Activated CD4-positive, alpha-beta T cell treated with anti-CD3 and anti-CD28 coated beads, Interleukin-2, amount 50 U/mL, for 24 hours (primary cell): ENCODE results near the gene RESP18.

Experiments used
- DNase-seq, 2 donors: peaks; one replicate each; pipeline ENCODE4 v3.0.0-alpha.2; 2020; ENCODE audit warnings: low read depth in 1 of 2, low spot score in 1 of 2

The RESP18 gene

DNA sequence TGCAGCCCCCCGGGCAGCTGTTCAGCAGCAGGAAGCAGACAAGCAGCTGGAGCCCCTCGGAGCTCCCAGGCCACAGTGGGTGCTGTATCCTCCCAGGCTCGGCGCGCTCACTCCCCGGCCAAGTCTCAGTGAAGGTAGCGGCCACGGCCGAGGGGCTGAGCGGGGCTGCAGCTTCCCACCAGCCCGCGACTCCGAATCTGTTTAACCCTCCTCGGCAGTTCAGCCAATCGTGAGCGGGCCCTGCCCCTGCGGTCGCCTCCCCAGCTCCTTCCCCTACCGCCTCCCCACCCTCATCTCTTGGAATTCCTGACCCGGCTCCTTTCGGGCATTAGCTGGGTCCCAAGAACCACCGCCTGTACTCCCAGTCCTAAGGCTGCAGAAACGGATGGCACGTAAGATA is at the start of gene RESP18:
RESP18 (minus strand) TSS at position 203 of the 400 bp plus-strand sequence.
- no peak for DNase-seq

DNA sequence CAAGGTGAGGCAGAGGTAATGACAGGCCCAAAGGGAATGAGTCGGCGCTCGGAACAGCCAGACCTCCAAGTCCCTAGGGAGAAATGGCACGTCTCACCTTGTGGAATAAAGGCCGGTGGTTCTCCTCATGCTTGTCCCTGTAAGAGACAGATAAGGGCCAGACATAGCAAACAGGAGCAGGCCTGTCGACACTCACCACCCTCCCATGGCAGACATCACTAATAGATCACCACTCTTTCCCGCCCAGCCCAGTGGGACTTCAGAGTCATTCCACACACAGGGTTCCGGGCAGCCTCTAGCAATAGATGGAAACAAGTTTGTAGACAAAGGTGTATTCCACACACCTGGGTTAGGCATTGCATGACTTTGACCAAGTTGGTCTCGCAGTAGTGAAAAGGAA is 48.9 kb upstream of the RESP18 start:
- DNase-seq: no peak

DNA sequence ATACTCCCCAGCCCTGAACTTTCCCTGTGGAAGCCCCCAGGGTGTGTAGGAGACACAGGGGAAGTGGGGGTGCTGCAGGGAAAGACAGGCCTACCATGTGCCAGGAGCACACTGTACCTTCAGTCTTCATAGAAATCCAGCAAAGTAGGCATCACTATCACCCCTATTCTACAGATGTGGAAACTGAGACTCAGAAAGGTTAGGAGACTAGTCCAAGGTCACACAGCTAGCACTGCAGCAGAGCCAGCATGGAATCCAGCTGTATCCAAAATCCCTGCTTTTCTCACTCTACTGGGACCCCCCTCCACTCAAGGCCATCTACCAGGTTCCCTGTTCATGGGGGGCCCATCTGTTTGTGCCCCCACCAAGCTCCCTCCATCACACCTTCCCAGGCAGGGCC is 48.4 kb upstream of the RESP18 start:
- DNase-seq: no peak

DNA sequence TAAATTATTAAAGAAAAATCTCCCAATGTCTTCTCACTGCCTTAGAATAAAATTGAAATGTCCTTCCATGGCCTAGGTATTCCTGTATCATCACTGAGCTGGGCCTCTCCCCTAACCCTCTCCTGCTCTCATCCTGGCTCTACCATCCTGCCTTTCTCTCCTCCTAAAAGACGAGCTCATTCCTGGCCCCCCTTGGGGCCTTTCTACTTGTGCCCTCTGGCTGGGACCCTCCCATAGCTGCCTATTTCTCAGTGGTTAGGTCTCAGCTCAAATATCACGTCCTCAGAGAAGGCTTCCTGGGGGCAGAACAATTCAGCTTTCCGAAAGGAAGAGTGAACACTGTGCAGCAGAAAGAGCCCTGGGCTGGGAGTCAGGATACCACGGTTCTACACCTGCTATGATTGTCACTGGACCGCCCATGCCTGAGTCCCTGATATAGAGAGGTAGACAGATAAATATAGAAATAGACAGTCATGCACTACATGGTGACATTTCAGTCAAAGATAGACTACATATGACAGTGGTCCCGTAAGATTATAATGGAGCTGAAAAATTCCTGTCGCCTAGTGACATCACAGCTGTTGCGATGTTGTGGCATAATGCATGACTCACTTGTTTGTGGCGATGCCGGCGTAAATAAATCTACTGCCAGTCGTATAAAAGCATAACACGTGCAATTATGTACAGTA is 45.8 kb upstream of the RESP18 start:
- DNase-seq: no peak

DNA sequence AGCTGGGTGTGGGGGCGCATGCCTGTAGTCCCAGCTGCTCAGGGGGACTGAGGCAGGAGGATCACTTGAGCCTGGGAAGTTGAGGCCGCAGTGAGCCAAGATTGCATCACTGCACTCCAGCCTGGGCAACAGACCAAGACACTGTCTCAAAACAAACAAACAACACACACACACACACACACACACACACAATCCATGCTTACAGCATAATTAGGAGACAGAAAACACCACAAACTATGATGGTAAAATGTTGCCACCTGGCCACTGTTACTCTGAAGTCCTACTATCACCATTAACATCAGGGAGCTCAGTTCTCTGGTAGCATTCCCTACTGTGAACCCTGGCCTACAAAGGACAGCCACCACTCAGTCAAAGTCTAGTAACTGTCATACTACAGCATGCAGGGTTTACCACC is 36.9 kb upstream of the RESP18 start:
- DNase-seq: no peak

DNA sequence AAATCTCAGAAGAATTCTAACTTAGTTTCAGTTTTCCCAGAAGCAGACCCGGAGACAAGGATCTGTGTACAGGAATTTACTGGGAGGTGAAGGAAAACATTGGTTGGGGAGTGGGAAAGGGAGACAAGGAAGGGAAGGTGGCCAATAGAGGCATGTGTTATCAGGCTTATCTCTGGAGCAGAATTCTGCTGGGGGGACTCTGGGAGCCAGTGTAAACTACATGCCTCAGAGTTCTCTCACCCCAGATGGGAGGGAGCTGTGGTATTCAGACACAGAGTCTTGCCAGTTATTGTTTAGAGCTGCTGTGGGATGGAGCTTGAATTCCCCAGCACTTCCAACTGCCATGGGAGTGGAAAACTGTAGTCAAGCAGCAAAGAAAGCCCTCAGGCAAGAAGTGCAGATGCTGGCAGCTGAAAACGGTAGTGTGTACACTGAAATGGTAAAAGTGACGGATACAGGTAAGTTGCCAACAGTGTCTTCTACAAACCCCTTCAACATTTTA is 36.2 kb upstream of the RESP18 start:
- no peak for DNase-seq

DNA sequence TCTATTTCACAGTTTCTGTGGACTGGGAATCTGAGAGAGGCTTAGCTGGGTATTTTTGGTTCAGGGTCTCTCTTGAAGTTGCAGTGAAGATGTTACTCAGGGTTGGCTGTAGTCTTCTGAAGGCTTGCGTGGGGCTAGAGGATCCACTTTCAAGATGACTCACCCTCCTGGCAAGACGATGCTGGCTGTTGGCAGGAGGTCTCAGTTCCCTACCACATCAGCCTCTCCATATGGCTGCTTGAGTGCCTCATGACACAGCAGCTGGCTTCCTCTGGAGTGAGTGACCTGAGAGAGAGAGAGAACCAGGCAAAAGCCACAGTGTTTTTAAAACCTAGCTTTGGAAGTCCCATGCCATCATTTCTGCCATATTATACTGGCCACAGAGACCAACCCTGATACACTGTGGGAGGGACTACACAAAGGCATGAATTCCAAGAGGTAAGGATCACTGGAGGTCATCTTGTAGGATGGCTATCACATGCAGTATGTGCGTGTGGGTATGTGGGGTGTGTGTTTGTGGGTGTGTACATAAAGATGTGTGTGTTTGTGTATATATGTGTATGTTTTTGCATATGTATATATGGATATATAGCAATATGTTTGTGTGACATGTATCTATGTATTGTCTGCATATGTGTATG is 30.1 kb upstream of the RESP18 start:
- DNase-seq: no peak

DNA sequence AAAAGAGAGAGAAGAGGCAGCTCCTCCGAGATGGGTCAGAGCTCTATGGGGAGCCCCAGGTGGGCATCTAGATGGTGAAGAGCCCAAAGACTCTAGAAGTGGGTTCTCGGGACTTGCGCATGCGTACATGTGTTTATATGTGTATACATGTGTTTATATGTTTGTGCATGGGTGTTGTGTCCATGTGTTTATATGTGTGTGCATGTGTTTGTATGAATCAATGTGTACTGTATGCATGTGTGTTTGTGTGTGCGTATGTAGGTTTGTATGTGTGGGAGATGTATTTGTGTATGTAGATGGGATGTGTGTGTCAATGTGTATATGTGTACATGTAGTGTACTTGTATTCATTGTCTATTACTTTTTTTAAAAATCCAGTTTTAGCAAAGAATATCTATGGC is 29.5 kb upstream of the RESP18 start:
- DNase-seq: no peak

DNA sequence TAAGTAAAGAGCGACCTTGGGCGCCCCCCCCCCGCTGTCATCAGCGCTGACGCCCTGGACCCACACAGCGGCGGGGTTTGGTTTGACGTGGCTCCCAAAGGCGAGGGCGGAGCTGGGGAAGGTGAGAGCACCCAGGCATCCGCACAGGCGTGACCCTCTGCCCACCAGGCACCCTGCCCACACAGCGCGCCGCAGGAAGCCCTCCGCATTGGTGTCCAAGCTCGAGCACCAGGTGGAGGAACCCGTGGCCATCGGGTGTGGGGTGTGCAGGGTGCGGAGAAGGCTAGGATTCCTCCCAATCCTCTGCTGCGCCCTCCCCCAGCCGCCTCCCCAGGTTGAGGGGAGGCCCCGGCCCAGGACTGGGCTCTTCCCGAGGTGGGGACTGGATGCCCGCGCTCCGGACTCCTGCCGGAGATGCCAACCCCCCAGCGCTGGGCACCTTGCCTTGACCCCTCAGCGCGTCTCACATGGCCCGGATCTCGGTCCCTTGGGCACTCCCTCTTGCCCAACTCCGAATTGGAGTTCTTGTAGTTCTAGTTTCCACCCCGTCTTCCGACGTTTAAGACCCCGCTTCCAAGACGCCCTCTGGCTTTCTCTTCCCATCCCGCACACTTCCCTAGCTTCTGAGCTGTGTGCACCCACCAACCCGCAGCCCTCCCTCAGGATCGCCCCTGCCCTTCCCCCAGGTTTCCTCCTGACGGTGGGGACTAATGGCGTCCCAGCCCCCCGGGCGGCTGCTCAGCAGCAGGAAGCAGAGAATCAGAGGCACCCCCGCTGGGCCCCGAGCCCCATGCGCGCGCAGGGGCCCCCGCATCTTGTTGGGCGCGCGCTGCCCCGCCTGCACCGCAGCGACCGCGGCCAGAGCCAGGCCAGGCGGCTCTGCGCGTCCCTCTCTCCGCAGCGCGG is 25.9 kb upstream of the RESP18 start:
- DNase-seq: no peak

DNA sequence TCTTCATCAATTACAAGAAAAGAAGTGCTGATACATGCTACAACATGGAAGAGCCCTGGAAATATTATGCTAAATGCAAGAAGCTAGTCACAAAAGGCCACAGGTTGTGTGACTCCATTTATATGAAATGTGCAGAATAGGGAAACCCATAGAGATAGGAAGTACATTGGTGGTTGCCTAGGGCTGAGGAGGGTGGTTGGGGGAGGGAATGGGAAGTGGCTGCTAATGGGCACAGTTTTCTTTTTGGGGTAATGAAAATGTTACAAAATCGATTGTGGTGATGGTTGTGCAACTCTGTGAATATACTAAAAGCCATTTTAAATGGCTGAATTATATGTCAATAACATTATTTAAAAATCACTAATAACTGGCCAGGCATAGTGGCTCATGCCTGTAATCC is 24.3 kb upstream of the RESP18 start:
- no peak for DNase-seq

DNA sequence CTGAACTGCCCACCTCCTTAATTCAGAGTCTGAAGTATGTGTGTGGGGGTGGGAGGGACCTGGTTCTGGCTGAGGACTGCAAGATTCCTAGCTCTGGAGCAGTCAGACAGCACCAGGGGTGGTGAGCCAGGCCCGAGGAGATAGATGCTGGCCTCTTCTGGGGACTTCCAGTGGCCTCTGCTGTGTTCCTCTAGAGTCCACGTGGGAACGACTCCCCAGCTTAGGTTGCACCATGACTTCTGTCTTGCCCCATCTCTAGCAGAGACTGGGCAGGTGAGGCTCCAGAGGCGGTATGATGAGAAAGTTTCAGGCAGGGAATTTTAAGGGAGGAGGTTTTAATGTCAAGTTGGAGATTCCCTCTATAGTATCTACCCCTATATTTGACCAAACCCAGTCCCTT is 22.0 kb upstream of the RESP18 start:
- no peak for DNase-seq

DNA sequence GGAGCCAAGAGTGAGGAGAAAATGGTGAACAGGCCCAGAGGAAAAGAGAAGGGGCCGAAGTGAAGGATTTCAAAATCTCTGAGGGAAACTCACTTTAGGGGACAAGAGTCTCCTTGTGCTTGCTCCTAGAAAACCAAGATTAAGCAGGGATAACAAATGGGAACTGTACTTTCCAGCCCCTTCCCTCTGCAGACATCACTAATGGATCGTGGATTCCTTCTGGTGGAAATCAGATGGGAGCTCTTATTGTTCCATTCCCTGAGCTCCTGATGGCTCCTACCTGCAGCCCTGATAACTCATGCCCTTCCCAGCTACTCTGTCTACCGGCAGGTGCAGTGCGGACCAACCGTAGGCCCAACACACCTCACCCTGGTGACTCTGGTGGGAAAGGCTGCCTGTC is 20.6 kb upstream of the RESP18 start:
- DNase-seq: no peak

DNA sequence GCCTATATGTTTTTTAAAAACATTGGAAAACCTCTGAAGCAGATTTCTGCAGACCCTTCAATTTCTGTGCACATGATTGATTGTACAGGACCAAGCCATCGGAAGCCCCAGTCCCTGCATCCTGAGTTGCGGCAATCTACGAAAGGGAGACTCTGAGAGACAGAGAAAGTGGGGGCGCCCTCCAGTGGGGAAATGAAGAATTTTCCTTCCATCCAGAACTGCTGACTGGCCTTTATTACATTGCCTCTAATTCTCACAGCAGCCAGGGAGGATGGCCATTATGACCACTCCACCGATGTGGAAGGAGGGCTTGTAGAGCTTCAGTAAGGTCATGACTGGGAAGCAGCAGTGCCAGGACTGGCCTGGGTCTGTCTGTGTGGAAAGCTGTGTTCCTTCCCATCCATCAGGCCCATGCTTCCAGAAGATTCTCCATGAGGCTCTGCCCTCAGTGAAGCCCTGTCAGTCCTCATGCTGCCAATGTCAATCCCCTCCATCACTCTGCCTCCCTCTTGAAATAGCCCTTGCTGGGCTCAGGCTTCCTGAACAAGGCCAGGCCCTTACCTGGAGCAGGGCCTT is 20.0 kb upstream of the RESP18 start:
- peak; percentile 43 to 58 for DNase-seq

DNA sequence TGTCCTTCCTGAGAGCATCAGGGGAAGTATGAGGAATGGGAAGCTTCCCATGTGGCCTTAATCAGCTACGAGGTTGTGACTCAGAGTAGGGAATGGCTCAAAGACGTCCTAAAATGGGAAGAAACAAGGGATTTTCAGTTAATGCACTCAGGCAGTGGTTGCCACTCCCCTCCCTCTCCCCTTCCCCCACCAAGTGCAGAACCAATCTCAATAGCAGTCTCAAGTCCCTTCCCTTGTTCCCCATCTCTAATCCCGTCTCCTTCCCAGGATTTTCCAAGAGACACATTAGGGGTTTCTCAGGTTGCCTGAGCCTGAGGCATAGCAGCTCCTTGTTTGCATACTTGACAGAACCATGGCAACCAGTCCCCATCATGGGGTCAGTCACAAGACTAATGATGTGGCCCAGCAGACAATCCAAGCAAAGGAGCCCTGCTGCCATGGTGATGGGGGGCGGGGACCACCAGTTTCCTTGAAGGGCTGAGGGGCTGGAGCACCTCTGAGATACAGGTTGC is 18.2 kb upstream of the RESP18 start:
- no peak for DNase-seq

DNA sequence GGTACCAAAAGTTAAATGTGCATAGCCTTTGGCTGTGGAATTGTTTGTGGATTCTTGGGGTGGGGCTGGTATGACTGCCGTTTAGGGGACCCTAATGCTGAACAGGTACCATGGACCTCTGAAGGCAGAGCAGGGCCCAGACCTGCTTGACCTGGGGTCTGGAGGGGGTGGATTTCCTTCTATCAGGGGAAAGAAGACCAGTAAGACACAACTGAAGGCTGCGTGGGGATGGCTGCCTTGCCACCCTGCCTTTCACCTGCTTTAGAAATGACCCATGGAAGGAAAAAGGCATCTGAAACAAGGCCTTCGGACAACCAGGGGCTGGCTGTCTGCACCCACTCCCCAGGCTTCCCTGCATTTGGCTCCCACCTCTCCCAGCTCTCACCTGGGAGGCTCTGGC is 17.7 kb upstream of the RESP18 start:
- DNase-seq: no peak

DNA sequence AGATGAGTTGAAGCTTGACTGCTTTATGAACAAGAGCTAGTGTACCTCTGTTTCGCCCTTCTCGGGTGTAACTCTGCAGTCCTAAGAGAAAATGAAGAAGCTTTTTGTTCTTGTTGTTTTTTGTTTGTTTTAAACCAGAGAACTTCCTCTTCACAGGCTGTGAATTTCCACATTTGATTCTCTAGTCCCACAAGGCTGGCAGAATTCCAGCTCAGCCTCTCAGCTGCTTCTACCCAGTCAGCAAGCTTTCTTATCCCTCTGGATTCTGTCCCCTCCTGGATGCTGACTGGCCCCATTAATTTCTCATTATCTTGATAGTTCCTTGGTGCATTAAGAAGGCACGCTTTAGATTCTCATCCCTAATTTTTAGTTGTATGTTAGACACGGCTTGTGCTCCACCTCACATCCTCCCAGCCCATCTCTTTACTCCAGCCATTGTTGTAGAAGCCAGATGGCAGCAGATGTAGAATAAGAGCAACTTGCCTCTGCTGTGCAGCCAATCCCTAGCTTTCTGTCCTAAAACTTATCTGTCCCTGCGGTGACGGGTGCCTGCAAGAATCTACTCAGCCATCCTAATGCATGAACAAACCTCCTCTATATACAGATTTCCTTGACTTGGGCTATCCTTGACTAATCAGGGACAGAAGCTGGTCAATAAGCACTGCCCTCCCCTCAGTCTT is 12.3 kb upstream of the RESP18 start:
- no peak for DNase-seq

DNA sequence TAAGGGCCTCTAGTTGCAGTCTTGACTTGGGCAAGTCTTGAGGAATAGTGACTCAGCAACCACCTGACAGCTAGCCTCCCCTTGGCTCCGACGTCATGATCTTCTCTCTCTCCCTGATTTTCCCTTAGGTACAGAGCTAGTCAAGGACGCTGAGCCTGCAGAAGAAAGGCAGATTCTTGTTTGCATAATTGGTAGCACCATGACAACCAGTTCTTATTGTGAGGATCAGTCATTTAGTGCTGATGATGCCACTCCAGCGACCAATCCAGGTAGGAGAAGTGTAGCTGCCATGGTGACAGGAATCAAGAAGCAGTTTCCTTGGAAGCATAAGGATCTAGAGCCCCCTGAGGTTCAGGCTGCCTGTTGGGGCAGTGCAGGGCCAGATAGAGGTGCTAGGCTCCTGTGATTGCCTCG is 2.8 kb upstream of the RESP18 start:
- no peak for DNase-seq

DNA sequence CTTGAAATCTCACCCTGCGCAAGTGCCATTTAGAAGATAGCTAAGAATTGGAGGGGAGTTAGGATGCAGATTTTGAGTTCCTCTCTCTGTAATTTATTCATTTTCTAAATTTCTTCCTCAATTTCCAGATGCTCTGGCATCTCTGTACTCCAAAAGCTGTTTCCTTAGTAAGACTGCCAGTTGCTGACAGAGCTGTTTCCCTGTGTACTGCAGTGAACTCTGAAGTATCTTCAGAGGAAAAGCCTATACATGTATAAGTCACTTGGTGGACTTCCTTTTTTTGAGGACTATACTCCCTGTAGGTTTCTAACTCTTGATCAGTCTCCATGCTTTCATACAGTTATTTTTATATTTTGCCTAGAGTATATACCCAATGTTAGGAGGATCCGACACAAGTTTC is 1.5 kb upstream of the RESP18 start:
- DNase-seq: no peak

DNA sequence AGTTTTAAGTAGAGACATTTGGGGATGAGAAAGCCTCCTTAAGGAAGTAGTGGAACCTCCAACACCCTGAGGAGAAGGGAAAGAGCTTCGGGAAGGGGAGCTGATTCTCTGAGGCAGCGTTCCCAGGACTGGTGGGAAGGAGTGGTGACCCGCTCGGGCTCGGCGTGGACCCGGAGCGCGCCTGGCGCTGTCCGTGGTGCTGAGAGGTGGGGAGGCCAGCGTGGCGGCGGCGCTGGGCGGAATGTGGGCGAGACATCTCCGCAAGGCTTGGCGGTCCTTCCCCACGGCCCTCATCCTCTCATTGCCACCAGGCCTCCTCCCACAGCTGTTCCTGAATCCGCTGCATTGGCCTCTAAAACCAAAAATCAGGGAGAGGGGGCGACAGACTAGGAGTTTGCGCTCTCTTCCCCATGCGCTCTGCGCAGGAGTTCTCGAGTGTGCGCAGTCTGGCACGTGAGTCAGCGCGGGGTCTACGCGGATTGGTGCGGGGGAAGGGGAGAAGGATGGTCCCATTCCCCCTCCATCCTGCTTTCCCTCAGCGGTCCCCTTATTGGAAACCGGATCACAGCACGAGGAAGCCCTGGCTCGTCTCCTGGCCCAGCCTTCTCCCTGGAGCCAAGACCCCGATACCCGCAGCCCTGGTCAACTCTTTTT is 857 bp downstream of the RESP18 start:
- DNase-seq: no peak

DNA sequence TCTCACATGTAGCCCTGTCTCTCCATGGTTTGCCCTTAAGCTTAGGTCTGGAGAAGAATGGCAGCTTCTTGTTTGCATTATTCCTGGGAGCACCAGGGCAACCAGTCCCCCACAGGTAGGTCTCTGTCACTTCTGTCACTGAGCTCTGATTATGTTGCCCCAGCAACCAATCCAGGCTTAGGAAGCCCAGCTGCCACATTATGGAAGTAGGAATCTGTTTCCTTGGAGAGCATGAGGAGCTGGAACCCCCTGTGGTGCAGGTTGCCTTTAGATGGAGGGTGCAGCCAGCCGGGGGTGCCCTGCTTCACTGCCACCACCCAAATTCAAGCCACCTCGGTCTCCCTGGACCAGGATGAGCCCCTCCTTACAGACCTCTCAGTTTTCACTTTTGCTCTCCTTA is 4.8 kb downstream of the RESP18 start:
- no peak for DNase-seq
